Heart left ventricle (tissue), 16 donors: Measurements from ENCODE around the gene RNASE8. TPM values are rescaled to one million over a fixed set of nuclear protein-coding genes. Genes with fewer than 3 reads are reported as not detected.

Experiments used
- ATAC-seq, 4 donors: fragments of 200-7000 bp; cut with Tn5 transposase; one replicate each; pipeline ENCODE4 v1.9.1; 2020 to 2022; ENCODE audit warnings: moderate library complexity in 4 of 4, mild to moderate bottlenecking in 3 of 4, moderate number of reproducible peaks in 1 of 4
- DNase-seq, 5 donors: peaks; one replicate each; pipeline ENCODE4 v3.0.0-alpha.2; 2020
- H3K27ac ChIP-seq, 12 donors: fragments of 200-600 bp; sonication (generic) in 4 of 12; one replicate each; pipeline versions ENCODE4 v1.5.0 to v1.8.0; 2016 to 2022; ENCODE audit warnings: mild to moderate bottlenecking in 2 of 12
- H3K27me3 ChIP-seq, 9 donors: fragments of 200-600 bp; sonication (generic) in 2 of 9; one replicate each; pipeline versions ENCODE4 v1.5.1 to v1.8.0; 2016 to 2022; ENCODE audit warnings: mild to moderate bottlenecking in 3 of 9
- H3K36me3 ChIP-seq, 9 donors: fragments of 200-600 bp; sonication (generic) in 2 of 9; one replicate each; pipeline versions ENCODE4 v1.5.0 to v1.8.0; 2018 to 2022; ENCODE audit warnings: mild to moderate bottlenecking in 2 of 9
- H3K4me1 ChIP-seq, 12 donors: fragments of 200-600 bp; sonication (generic) in 4 of 12; one replicate each; pipeline versions ENCODE4 v1.5.0 to v1.8.0; 2016 to 2022; ENCODE audit warnings: mild to moderate bottlenecking in 3 of 12
- H3K4me3 ChIP-seq, 12 donors: fragments of 200-600 bp; sonication (generic) in 4 of 12; one replicate each; pipeline versions ENCODE4 v1.5.0 to v1.8.0; 2017 to 2022; ENCODE audit warnings: mild to moderate bottlenecking in 9 of 12, moderate library complexity in 4 of 12
- H3K9me3 ChIP-seq, 12 donors: fragments of 200-600 bp; sonication (generic) in 4 of 12; one replicate each; pipeline versions ENCODE4 v1.5.0 to v1.8.0; 2016 to 2022; ENCODE audit warnings: mild to moderate bottlenecking in 1 of 12
- CTCF ChIP-seq, 12 donors: fragments of 200-600 bp; sonication (generic) in 4 of 12; IDR thresholded peaks; one replicate each; pipeline versions ENCODE4 v1.5.0 to v1.8.0; 2018 to 2022; ENCODE audit warnings: antibody characterized with exemption in 12 of 12, mild to moderate bottlenecking in 5 of 12
- POLR2A ChIP-seq, 2 donors: fragments of 450-650 bp; IDR thresholded peaks; one replicate each; pipeline ENCODE4 v1.6.1; 2017; ENCODE audit warnings: antibody characterized with exemption in 2 of 2, mild to moderate bottlenecking in 2 of 2, moderate library complexity in 2 of 2
- WGBS, 4 donors: extraction: QIAGEN DNeasy Blood & Tissue Kit in 2 of 4; methylation state at CpG; one replicate each; pipeline versions ENCODE4 v1.1.5 to v1.1.7; 2013 to 2018; 5-methylcytosine and 5-hydroxymethylcytosine counted together
- intact Hi-C, 10 donors: fragments of 100-400 bp; cut with DNase I; formaldehyde crosslinking; loops; one replicate each; pipeline versions ENCODE4 v1.11.1 to v1.14.2; 2022
- polyA plus RNA-seq, 2 donors: library from polyadenylated mRNA; stranded (reverse); fragments of 200-250 nt; gene quantifications; one replicate each; pipeline ENCODE4 v1.2.3, GENCODE V29; 2013
- total RNA-seq, 9 donors: library from RNA; depleted of rRNA in 2 of 9; stranded (reverse); fragments of >200 nt in 2 of 9; fragmentation: NEBNext Ultra II Directional in 3 of 9; extraction: Animal tissue kit (Norgen Biotek cat#: 25700) in 3 of 9; gene quantifications; one replicate each; pipeline versions ENCODE4 v1.1.0 to v1.2.4, GENCODE V29; 2016 to 2023
- donor health status: ischemic (EF 13 %, LVEDD 7.1; RV severe dilation, severe dysfunction).
- donor health status: healthy with polysubstance abuse.
- donor health status: DM: no; HTN: yes; CAD: no.
- donor health status: DM: no; HTN: no; CAD: no.
- donor health status: ischemic (EF 25% LVEDD 6.9; RV normal size, moderate dysfunction).
- donor health status: ischemic (EF 25% LVEDD 5.7; RV mildly dilated, moderate dysfunction).
- donor health status: healthy.
- donor health status: DM: yes; HTN: yes; CAD: no.
- donor health status: ischemic (EF 35%, LVEDD 5.7; RV mildly dilated, moderate dysfunction).
- donor health status: nonischemic (EF 11% LVEDD 7.7; RV severe dilation, severe dysfunction).
- donor health status: DM: yes; HTN: yes; CAD: no.
- donor health status: PGD.
- donor health status: ischemic (EF 29% LVEDD 5.4; RV normal size, mild dysfunction).
- donor health status: nonischemic (EF 23%, LVEDD 6.1; RV moderate dilation, normal function).

The RNASE8 gene
- total and polyA plus RNA-seq, 11 donors = not detected

GRCh38 chr14:21015312-21015711, 42.3 kb upstream of the RNASE8 start:
- TF ChIP-seq CTCF (IDR thresholded peaks at IDR 0.05) = no peak
- TF ChIP-seq POLR2A (IDR thresholded peaks at IDR 0.05) = no peak
- Histone ChIP-seq H3K27ac (peak overlapping the region in 4 of 12 donors; percentile 9 to 28 (median 18)), H3K27me3 (no peaks in the 10 kb centered on the region), H3K36me3 (peaks cover 0 to 46% (median 39%) of the 10 kb centered on the region in 9 donors), H3K4me3 (no peak overlapping the region), H3K9me3 (no peaks in the 10 kb centered on the region), H3K4me1 (peaks cover 0 to 27% (median 7%) of the 10 kb centered on the region in 12 donors)
- intact Hi-C loops = loop anchor here in 6 of 10 donors (1.0 to 5.0 kb wide), 8 partner anchors 23 to 92 kb away; partner anchors contain the start of gene TMEM253 (in 1 of the 6)
- ATAC-seq (peak in 1 of 4 donors; percentile 35), DNase-seq (no peak)
- 67 to 75% (median 69%) methylated on average over 6 of the region's 6 CpGs for WGBS, 4 donors

- intact Hi-C loops = loop anchor here in 4 of 10 donors (5.0 kb wide), 3 partner anchors 76 to 91 kb away; partner anchors contain the start of gene TMEM253 (in 1 of the 4)
- no peaks in the 10 kb centered on the region for H3K9me3 ChIP-seq
- no peaks in the 10 kb centered on the region for H3K27me3 ChIP-seq
- DNase-seq (no peak), ATAC-seq (no peak)
- no peak overlapping the region for H3K27ac ChIP-seq
- no peak overlapping the region for H3K4me3 ChIP-seq
- 51 to 58% (median 56%) methylated on average over 9 of the region's 9 CpGs for WGBS, 4 donors
- H3K4me1 ChIP-seq = peaks cover 0 to 31% (median 7%) of the 10 kb centered on the region in 12 donors
- TF ChIP-seq POLR2A (IDR thresholded peaks at IDR 0.05) = no peak
- no peak for TF ChIP-seq CTCF (IDR thresholded peaks at IDR 0.05)
- peaks cover 0 to 59% (median 52%) of the 10 kb centered on the region in 9 donors for H3K36me3 ChIP-seq
Measured at GRCh38 chr14:21016413-21017190, 41.0 kb upstream of the RNASE8 start.

DNA sequence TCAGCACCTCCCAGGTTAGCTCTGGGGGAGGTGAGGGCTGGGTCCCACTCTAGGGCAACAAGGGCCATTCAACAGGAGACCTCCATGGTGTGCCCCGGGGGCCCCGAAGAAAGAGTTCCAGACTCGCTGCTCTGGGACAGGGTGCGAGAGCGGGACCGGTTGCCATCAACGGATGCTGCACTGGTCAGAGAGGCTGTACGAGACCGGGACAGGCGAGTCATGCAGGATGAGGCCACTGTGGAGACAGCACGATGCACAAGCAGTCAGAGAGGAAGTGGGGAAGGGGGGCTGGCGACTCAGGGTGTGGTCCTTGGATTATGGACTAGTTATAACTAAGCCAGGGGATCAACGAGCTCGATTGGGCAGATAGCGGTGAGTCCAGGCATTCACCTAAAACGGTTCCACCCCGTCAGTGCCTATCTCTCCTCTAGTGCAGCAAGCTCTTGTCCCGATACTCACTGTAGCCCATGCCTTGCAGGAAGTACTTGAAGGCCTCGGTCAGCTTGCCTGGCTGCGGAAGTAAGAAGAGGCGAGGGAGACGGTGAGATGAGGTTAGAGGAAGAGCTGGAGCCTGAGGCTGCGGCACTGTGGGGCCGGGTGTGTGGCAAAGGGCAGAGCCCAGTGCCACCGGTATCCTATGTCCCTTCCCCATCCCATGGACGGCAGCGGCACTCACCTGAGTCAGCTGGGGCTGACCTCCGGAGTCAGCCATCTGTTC, 39.9 kb upstream of the RNASE8 start:
- intact Hi-C loops = loop anchor here in 4 of 10 donors (5.0 kb wide), 3 partner anchors 75 to 90 kb away; partner anchors contain the start of gene TMEM253 (in 1 of the 4)
- DNase-seq = peak in 1 of 5 donors; percentile 63

More for the DNA sequence above, 39.9 kb upstream of the RNASE8 start:
- WGBS, 4 donors = 68 to 76% (median 70%) methylated on average over 28 of the region's 28 CpGs
- H3K9me3 ChIP-seq = no peaks in the 10 kb centered on the region
- TF ChIP-seq POLR2A (IDR thresholded peaks at IDR 0.05) (no peak), CTCF (IDR thresholded peaks at IDR 0.05) (no peak)
- no peak overlapping the region for H3K4me3 ChIP-seq
- peaks cover 0 to 42% (median 10%) of the 10 kb centered on the region in 12 donors for H3K4me1 ChIP-seq
- no peak overlapping the region for H3K27ac ChIP-seq
- ATAC-seq = no peak
- peaks cover 0 to 70% (median 61%) of the 10 kb centered on the region in 9 donors for H3K36me3 ChIP-seq
- no peaks in the 10 kb centered on the region for H3K27me3 ChIP-seq
